GM18858 (cell line): ENCODE measurements around the gene MAN1A1.

Experiments
- ATAC-seq: cut with Tn5 transposase; IDR thresholded peaks from one replicate; pipeline ENCODE4 v1.9.1; 2021; ENCODE audit not compliant: unreplicated experiment

The MAN1A1 gene

GRCh38 chr6:119204719-119205118, 144.8 kb downstream of the MAN1A1 start:
- ATAC-seq, result no peak

DNA sequence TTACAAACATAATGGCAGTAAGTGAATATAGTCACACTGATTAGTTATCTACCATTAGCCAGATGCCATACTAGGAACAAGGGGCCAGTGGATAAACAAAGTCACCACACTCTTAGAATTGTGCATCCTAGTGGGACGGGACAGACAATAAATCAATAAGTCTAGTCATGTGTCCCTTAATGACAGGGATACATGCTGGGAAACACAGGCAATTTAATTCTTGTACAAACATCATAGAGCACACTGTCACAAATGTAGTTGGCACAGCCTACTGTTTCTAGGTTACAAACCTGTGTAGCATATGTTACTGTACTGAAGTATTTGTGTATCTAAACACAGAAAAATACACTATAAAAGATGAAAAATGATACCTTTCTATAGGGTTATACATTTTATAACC, 148.1 kb downstream of the MAN1A1 start:
- ATAC-seq, result no peak

DNA sequence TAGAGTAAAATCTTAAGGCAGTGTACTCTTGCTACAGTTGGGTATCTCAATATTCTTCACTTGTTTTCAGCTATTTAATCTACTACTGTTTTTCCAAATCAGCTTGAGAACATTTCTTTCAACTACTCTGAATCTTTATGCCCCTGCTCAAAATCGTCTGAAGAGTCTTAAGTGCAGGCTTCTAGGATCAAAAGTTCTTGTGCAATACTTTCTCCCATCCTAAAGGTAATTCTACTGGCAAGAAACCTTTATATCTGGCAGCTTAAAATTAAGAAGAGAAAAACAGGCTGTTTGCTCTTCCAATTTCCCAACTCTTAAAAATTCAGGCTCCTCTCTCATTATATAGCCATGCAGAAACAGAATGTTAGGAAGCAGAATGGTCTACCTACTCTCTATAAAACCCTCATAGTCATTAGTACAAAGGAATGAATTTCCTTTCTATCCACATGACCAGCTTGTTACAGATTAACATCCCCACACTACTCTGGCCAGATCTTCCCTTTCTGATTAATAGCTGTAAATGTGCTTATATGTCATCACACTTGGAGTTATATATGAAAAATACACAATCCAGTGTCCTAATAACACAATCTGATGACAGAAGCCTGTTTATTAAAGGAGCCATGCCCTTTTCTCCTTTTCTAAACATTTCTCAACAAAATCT, 148.9 kb downstream of the MAN1A1 start:
- no peak for ATAC-seq

DNA sequence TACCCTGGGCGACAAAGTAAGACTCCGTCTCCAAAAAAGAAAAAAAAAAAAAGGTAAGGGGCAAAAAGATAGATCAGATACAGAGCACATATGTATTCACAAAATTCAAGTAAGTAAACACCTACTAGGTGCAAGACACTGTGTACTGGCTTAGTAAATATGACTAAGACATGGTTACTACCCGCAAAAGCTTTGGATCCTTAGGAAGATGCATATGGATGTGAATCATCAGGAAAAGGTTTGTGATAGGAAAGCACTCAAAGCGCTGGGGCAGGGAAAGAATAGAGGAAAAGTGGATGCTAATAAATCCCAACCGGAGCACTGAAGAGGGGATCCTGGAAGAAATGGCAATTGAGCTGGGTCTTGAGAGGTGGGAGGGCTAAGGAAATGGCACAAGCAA, 152.3 kb downstream of the MAN1A1 start:
- ATAC-seq, result no peak

GRCh38 chr6:119196715-119197114, 152.8 kb downstream of the MAN1A1 start:
- no peak for ATAC-seq

- ATAC-seq, result no peak
Observed at GRCh38 chr6:119195848-119196247, 153.7 kb downstream of the MAN1A1 start.

DNA sequence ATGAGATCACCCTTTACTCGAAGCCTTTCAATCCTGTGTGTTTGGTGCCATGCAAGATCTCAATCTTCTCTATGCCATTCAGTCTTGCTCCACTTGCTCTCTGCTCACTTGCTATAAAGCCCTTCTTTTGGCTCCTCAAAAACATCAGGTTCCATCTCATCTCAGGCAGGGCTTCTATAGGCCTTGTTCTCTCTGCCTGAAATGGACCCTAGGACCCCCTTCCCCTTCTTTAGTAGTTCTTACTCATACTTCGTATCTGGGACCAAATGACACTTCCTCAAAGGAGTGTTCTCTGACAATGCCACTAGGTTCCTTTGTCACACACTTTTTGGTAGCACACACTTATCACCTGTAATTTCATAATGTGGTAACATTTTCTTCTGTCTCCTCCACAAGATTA, 154.4 kb downstream of the MAN1A1 start:
- ATAC-seq, result no peak

GRCh38 chr6:119193707-119194106, 155.9 kb downstream of the MAN1A1 start:
- ATAC-seq, result no peak

DNA sequence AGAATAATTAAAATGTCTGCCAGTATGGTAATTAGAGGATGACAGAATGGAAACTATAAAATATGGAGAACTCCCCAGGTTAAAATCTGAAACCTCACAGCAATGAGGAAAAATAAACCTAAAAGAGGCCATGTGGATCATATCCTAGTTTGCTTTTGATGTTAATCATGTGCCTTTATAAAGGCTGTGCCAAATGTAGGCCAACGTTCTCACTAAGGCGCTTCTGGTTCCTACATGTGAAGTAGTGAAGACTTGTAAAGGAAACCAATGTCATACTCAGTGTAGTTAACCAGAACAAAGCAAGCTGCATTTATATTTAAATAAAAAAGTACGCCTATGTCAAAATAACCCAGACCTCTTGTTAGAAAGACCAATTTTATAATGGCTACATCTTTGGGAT, 157.4 kb downstream of the MAN1A1 start:
- ATAC-seq, result no peak

GRCh38 chr6:119190176-119190575, 159.4 kb downstream of the MAN1A1 start:
- ATAC-seq, result no peak

DNA sequence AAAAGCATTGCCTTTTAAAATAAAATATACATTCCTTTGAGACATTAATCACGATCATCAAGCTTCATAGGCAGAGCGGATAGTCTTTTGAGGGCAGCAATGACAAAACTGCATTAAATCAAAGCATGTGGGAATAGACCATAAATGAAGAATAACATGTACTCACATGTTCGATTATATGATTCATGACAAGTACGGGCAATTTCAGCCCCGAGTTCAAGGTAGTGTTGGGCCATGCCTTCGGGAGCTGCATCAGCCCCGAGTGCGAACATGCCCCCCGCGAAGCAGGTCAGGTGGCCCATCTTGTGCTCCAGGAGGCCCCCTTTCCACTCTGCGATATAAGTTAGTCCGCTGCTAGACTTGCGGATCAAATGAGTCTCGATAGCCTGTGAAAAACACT, 160.1 kb downstream of the MAN1A1 start:
- no peak for ATAC-seq

DNA sequence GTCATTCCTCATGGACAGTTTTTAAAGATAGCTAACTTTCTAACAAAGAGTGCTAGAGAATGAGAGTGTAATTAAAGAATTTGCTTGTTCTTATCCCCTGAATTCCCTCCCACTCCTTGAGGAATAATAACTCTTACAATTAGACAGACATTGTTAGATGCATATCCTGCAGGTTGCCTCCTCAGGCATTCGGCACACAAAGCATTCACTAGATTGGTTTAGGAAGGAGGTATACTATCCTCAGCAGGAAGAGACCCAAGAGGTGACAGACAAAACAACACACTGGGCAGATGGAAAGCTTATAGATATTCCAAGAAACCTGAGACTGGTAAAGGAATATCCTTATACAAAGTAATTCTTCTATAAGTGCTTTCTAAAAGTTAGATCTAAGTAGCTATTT, 162.0 kb downstream of the MAN1A1 start:
- ATAC-seq, result no peak

DNA sequence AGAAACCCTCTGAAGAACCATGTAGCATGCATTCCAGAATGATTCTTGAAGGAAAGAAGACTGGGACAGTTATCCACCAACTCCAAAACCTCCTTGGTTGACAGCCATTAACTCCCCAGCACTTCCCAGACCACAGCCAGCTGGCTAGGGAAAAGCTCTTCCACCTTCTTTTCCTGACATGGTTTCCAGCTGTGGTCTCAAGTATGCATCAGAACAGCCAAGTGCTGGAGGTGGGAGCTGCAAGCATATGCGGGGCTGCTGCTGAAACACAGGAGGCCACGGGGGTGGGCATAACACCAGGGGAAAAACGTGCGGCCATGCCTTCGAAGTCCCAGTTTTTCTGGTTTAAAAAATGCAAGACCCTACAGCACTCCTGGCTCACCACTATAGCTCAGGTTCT, 163.1 kb downstream of the MAN1A1 start:
- no peak for ATAC-seq

DNA sequence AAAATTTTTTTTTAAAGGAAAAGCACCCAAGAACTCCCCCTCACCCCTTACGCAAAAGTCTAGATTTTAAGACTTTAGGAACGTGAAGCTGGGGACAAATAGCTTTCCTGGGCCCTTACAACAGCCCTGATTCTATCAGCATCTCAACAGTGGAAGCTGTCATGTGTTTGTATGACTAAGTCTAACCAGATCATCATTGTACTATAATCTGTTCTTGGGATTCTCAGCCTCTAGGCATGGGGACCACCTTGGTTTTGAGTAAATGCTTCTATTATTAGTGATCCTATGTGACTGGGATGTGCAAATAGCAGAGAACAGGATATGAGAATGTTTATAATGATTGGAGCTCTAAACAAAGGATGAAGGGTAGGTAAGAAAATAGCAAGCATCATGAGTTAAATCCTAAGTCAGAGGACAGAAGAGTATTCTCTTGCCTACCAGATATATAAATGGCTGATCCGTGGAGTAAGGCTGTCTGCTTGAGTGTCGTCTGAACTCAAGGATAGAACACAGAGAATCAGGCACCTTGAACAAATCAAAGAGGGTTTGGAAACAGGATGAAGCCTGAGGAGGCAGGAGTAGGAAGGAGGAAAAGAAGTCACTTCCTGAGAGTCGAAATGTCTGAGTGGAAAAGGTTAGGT, 165.4 kb downstream of the MAN1A1 start:
- no peak for ATAC-seq

- no peak for ATAC-seq
Observed at GRCh38 chr6:119183457-119183856, 166.1 kb downstream of the MAN1A1 start.

- ATAC-seq, result no peak
Observed at GRCh38 chr6:119182875-119183274, 166.7 kb downstream of the MAN1A1 start.

GRCh38 chr6:119182216-119182803, 167.3 kb downstream of the MAN1A1 start:
- ATAC-seq, result no peak

- no peak for ATAC-seq
Observed at GRCh38 chr6:119181046-119181445, 168.5 kb downstream of the MAN1A1 start.

- no peak for ATAC-seq
Observed at GRCh38 chr6:119179842-119180241, 169.7 kb downstream of the MAN1A1 start.

DNA sequence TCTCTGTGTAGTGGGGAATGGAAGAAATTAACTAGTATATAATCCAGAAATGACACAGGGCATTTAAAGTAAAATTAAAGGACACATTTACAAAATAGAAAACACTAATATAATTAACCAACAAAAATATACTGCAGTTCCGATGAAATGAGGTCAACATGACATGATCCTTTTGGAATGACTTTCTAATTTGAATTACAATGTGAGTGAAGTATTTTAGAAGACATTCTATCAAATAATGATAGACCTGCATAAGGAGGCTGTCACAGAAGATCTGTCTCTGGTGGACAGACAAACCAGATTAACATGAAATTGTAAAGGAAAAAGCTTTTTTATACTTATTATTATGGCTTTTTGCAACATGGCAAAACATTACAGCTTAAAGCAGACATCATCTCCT, 170.5 kb downstream of the MAN1A1 start:
- ATAC-seq, result no peak

DNA sequence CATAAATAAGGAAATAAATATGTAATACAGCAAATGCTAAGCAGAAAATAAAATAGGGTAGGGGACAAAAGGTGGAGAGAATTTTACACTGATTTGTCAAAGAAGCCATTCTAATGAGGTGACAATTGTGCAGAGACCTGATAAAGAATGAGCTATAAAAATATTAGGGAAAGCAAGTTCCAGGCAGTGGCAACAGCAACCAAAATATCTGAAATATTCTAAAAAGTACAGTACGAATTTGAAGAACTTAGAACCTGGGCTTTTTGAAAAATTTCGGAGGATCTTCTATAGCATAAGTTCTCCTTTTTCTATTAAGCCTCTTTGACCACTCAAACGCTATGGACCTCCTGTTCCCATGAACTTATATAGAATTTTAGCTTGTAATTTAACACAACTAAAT, 173.1 kb downstream of the MAN1A1 start:
- no peak for ATAC-seq
